ENCODE data around the gene SPATA20. TPM values are rescaled to one million over a fixed set of nuclear protein-coding genes. Genes with fewer than 3 reads are reported as not detected.

The SPATA20 gene
- total RNA-seq, 1 donor from 2014 or later, result 58.1 TPM

DNA sequence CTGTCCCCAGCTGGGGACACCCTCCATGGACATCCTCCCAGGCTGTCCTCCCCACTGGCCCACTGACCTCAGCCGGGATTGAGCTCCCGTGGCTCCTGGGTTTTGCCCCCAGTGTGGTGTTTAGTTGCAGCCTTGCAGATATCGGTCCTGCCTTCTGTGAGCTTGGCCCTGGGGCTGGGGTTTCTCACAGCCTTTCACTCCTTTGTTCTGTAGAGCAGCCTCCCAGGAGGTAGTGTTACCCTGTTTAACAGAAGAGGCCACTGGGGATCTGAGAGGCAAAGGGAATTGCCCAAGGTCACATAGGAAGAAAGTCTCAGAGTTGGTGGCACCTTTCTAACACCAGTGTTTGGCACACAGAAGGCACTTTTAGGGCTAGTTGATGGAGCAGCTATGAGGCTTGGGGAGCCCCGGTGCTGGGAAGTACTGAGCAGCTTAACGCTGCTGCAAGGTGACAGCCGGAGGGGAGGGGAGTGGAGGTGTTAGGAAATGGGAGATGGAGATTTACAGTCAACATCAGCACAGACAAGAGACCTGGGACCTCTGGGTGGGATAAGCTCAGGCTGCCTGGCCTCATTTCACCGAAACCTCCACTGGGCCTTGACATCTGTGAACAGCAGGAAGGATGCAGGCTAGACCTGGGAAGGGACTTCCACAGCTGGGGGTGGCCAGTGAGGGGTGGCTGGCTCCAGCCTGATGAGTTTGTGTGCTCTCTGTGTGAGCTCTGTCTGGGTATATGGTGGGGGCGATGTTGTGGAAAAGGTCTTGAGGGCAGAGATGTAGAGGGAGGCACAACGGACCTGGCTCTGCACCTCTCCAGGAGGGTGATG lies 39.7 kb downstream of the SPATA20 start:
- TF ChIP-seq, protein P1, sequence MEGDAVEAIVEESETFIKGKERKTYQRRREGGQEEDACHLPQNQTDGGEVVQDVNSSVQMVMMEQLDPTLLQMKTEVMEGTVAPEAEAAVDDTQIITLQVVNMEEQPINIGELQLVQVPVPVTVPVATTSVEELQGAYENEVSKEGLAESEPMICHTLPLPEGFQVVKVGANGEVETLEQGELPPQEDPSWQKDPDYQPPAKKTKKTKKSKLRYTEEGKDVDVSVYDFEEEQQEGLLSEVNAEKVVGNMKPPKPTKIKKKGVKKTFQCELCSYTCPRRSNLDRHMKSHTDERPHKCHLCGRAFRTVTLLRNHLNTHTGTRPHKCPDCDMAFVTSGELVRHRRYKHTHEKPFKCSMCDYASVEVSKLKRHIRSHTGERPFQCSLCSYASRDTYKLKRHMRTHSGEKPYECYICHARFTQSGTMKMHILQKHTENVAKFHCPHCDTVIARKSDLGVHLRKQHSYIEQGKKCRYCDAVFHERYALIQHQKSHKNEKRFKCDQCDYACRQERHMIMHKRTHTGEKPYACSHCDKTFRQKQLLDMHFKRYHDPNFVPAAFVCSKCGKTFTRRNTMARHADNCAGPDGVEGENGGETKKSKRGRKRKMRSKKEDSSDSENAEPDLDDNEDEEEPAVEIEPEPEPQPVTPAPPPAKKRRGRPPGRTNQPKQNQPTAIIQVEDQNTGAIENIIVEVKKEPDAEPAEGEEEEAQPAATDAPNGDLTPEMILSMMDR (IDR thresholded peaks at IDR 0.05), result no peak
- Mint-ChIP-seq H3K4me3 (ENCODE audit: unreplicated experiment) (no peak overlapping the region), H3K27ac (ENCODE audit: unreplicated experiment) (no peak overlapping the region), H3K9me3 (ENCODE audit: unreplicated experiment) (no peaks in the 10 kb centered on the region), H3K27me3 (ENCODE audit: unreplicated experiment) (peaks cover 28% of the 10 kb centered on the region), H3K4me1 (ENCODE audit: unreplicated experiment) (peaks cover 6% of the 10 kb centered on the region), H3K36me3 (ENCODE audit: unreplicated experiment) (no peaks in the 10 kb centered on the region)
- no peak for DNase-seq (ENCODE audit: extremely low spot score, unreplicated experiment)

- no peaks in the 10 kb centered on the region for H3K36me3 Mint-ChIP-seq (ENCODE audit: unreplicated experiment)
- H3K4me3 Mint-ChIP-seq (ENCODE audit: unreplicated experiment), result no peak overlapping the region
- TF ChIP-seq, protein P1 (IDR thresholded peaks at IDR 0.05), result no peak
- H3K27ac Mint-ChIP-seq (ENCODE audit: unreplicated experiment), result no peak overlapping the region
- H3K4me1 Mint-ChIP-seq (ENCODE audit: unreplicated experiment), result peaks cover 6% of the 10 kb centered on the region
- no peaks in the 10 kb centered on the region for H3K9me3 Mint-ChIP-seq (ENCODE audit: unreplicated experiment)
- H3K27me3 Mint-ChIP-seq (ENCODE audit: unreplicated experiment), result peaks cover 26% of the 10 kb centered on the region
- no peak for DNase-seq (ENCODE audit: extremely low spot score, unreplicated experiment)
Observed at GRCh38 chr17:50587571-50587970, 40.6 kb downstream of the SPATA20 start.

DNA sequence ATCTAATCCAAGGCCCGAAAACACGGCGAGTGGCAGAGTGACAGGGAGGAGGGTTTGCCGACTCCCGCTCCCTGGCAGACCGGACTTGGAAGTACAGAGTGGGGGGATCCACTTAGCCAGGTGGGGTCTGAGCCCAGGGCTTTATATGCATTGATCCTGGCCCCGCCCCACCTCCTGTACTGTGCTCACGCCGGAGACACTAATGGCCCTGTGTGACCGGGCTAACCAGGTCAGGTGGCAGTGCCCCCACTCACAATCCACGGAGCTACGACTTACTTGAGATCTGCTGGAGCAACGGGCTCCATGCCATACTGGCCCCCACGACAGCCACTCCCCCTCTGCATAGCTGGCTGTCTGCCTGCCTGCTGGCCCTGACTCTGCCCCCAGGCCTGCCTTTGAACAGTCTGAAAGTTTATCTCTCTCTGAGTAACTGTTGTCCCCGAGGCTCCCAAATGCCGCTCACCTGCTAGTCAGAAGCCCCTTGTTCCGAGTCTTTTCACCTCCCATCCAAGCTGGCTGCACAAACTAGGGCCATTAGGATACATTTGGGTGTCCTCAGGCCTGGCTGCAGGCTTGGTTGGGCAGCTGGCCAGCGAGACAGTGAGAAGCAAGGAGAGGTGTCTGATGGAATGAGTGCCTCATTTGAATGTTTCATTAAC lies 41.5 kb downstream of the SPATA20 start:
- no peaks in the 10 kb centered on the region for H3K36me3 Mint-ChIP-seq (ENCODE audit: unreplicated experiment)
- H3K27ac Mint-ChIP-seq (ENCODE audit: unreplicated experiment), result no peak overlapping the region
- TF ChIP-seq, protein P1 (IDR thresholded peaks at IDR 0.05), result no peak
- H3K27me3 Mint-ChIP-seq (ENCODE audit: unreplicated experiment), result peaks cover 19% of the 10 kb centered on the region
- H3K4me1 Mint-ChIP-seq (ENCODE audit: unreplicated experiment), result peaks cover 6% of the 10 kb centered on the region
- DNase-seq (ENCODE audit: extremely low spot score, unreplicated experiment), result no peak
- H3K9me3 Mint-ChIP-seq (ENCODE audit: unreplicated experiment), result no peaks in the 10 kb centered on the region
- no peak overlapping the region for H3K4me3 Mint-ChIP-seq (ENCODE audit: unreplicated experiment)

DNA sequence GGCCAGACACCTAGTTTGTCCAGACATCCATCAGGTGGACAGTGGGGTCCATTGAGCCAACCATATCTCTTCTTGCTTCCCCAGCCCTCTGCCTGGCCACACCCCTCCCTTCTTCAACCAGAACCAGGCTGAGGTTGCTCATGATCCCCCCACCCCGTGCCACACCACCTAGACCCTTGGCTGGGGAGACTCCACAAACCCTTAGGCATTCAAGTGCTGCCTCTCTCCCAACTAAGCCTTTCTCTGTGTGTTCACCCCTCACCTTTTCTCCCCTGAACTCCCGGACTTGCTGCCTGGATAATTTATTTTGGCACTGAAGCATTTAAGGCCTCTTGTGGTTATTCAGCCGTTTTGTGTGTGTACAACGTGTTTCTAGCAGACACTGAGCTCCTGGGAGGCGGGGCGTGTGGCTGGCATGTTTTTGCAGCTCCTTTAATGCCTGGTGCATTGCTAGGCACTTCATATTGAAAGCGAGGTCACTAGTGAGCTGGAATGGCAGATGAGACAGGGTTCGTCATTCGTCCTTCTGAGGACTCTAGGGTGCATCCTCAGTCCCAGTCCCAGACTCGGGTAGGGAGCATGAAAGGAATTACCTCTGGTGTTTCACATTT lies 42.2 kb downstream of the SPATA20 start:
- Mint-ChIP-seq H3K4me3 (ENCODE audit: unreplicated experiment) (no peak overlapping the region), H3K9me3 (ENCODE audit: unreplicated experiment) (no peaks in the 10 kb centered on the region), H3K4me1 (ENCODE audit: unreplicated experiment) (peaks cover 6% of the 10 kb centered on the region), H3K27me3 (ENCODE audit: unreplicated experiment) (peaks cover 13% of the 10 kb centered on the region), H3K27ac (ENCODE audit: unreplicated experiment) (no peak overlapping the region), H3K36me3 (ENCODE audit: unreplicated experiment) (no peaks in the 10 kb centered on the region)
- TF ChIP-seq, protein P1 (IDR thresholded peaks at IDR 0.05), result no peak
- DNase-seq (ENCODE audit: extremely low spot score, unreplicated experiment), result no peak
